Measurements from ENCODE around the gene TK1. TPM values are rescaled to one million over a fixed set of nuclear protein-coding genes. Genes with fewer than 3 reads are reported as not detected.

TK1 gene
- polyA plus RNA-seq, 2 of the 4 experiments (the other 2 are of a cell fraction): 90.9 to 355 TPM

DNA sequence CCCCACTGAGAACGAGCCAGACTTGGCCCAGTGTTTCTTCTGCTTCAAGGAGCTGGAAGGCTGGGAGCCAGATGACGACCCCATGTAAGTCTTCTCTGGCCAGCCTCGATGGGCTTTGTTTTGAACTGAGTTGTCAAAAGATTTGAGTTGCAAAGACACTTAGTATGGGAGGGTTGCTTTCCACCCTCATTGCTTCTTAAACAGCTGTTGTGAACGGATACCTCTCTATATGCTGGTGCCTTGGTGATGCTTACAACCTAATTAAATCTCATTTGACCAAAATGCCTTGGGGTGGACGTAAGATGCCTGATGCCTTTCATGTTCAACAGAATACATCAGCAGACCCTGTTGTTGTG, 27.8 kb upstream of the TK1 start (continued):
- TF ChIP-seq RNF2 (IDR thresholded peaks at IDR 0.05; ENCODE audit: borderline replicate concordance, low read depth) (no peak), ESRRA (IDR thresholded peaks at IDR 0.05; ENCODE audit: borderline replicate concordance, low read length) (no peak), POLR2AphosphoS2 (conservative IDR thresholded peaks at IDR 0.05; ENCODE audit: low read length) (no peak), FOSB (CRISPR knock-in tag; IDR thresholded peaks at IDR 0.05) (no peak), EHF (CRISPR knock-in tag; IDR thresholded peaks at IDR 0.05) (no peak), POLR2A (IDR thresholded peaks at IDR 0.05; ENCODE audit: low read length) (no peak), CHD2 (IDR thresholded peaks at IDR 0.05; ENCODE audit: low read length, partially characterized antibody) (no peak)
- TF ChIP-seq, protein P1, sequence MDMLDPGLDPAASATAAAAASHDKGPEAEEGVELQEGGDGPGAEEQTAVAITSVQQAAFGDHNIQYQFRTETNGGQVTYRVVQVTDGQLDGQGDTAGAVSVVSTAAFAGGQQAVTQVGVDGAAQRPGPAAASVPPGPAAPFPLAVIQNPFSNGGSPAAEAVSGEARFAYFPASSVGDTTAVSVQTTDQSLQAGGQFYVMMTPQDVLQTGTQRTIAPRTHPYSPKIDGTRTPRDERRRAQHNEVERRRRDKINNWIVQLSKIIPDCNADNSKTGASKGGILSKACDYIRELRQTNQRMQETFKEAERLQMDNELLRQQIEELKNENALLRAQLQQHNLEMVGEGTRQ (IDR thresholded peaks at IDR 0.05): no peak

DNA sequence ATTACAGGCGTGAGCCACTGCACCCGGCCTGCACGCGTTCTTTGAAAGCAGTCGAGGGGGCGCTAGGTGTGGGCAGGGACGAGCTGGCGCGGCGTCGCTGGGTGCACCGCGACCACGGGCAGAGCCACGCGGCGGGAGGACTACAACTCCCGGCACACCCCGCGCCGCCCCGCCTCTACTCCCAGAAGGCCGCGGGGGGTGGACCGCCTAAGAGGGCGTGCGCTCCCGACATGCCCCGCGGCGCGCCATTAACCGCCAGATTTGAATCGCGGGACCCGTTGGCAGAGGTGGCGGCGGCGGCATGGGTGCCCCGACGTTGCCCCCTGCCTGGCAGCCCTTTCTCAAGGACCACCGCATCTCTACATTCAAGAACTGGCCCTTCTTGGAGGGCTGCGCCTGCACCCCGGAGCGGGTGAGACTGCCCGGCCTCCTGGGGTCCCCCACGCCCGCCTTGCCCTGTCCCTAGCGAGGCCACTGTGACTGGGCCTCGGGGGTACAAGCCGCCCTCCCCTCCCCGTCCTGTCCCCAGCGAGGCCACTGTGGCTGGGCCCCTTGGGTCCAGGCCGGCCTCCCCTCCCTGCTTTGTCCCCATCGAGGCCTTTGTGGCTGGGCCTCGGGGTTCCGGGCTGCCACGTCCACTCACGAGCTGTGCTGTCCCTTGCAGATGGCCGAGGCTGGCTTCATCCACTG, 27.3 kb upstream of the TK1 start, which contains the start of gene BIRC5:
TSS of gene BIRC5 (plus strand) at position 238 of the 690 bp plus-strand sequence. CDS start at position 302, 64 bp downstream.
- POLR2A ChIA-PET: no interaction called here
- WGBS (ENCODE audit: missing lambda C conversion rate): under 1% methylated on average over 31 of the region's 60 CpGs
- peak within 1 kb of the TSS; percentile 80 for H3K4me2 ChIP-seq
- H3K4me1 ChIP-seq: peaks cover 9% of the 10 kb centered on the region
- H3K4me3 ChIP-seq: peak within 1 kb of the TSS; percentile 83
- DNase-seq (ENCODE audit: low read depth in 1 of 2, low spot score in 1 of 2): peak; percentile 92 to 93
- H3K27ac ChIP-seq: peak within 1 kb of the TSS; percentile 86 to 93
- TF ChIP-seq FOSL2 (IDR thresholded peaks at IDR 0.05) (no peak), FOSL2 (CRISPR knock-in tag; IDR thresholded peaks at IDR 0.05) (0 out of 2 replicates have a peak, but pooled peaks have one; percentile 25), RCOR1 (IDR thresholded peaks at IDR 0.05; ENCODE audit: low read depth, low read length) (no peak), JUN (IDR thresholded peaks at IDR 0.05) (peak; percentile 43 to 94; a peak in 3 of 5 replicates), RNF2 (IDR thresholded peaks at IDR 0.05; ENCODE audit: borderline replicate concordance, low read depth) (no peak), HOXA7 (CRISPR knock-in tag; IDR thresholded peaks at IDR 0.05) (no peak), PHF8 (IDR thresholded peaks at IDR 0.05; ENCODE audit: borderline replicate concordance, low read depth) (0 out of 2 replicates have a peak, but pooled peaks have one; percentile 58), POLR2A (IDR thresholded peaks at IDR 0.05; ENCODE audit: low read length) (peak; percentile 27; the same call in 1 of the 2 replicates), KDM5A (IDR thresholded peaks at IDR 0.05) (peak; percentile 93), KDM1A (IDR thresholded peaks at IDR 0.05; ENCODE audit: low read depth) (no peak), HDAC2 (IDR thresholded peaks at IDR 0.05) (peak; percentile 97), MYC (IDR thresholded peaks at IDR 0.05; ENCODE audit: borderline replicate concordance, low read length) (peak; percentile 79; the same call in 1 of the 2 replicates)
- TF ChIP-seq, protein P1 (IDR thresholded peaks at IDR 0.05): peak; percentile 2; the same call in 1 of the 2 replicates
- TF ChIP-seq, protein P2, sequence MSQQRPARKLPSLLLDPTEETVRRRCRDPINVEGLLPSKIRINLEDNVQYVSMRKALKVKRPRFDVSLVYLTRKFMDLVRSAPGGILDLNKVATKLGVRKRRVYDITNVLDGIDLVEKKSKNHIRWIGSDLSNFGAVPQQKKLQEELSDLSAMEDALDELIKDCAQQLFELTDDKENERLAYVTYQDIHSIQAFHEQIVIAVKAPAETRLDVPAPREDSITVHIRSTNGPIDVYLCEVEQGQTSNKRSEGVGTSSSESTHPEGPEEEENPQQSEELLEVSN (IDR thresholded peaks at IDR 0.05; ENCODE audit: borderline replicate concordance, low read depth): peak; percentile 93
- TF ChIP-seq, protein P3, sequence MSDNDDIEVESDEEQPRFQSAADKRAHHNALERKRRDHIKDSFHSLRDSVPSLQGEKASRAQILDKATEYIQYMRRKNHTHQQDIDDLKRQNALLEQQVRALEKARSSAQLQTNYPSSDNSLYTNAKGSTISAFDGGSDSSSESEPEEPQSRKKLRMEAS (IDR thresholded peaks at IDR 0.05): peak; percentile 97
- TF ChIP-seq, protein P4, sequence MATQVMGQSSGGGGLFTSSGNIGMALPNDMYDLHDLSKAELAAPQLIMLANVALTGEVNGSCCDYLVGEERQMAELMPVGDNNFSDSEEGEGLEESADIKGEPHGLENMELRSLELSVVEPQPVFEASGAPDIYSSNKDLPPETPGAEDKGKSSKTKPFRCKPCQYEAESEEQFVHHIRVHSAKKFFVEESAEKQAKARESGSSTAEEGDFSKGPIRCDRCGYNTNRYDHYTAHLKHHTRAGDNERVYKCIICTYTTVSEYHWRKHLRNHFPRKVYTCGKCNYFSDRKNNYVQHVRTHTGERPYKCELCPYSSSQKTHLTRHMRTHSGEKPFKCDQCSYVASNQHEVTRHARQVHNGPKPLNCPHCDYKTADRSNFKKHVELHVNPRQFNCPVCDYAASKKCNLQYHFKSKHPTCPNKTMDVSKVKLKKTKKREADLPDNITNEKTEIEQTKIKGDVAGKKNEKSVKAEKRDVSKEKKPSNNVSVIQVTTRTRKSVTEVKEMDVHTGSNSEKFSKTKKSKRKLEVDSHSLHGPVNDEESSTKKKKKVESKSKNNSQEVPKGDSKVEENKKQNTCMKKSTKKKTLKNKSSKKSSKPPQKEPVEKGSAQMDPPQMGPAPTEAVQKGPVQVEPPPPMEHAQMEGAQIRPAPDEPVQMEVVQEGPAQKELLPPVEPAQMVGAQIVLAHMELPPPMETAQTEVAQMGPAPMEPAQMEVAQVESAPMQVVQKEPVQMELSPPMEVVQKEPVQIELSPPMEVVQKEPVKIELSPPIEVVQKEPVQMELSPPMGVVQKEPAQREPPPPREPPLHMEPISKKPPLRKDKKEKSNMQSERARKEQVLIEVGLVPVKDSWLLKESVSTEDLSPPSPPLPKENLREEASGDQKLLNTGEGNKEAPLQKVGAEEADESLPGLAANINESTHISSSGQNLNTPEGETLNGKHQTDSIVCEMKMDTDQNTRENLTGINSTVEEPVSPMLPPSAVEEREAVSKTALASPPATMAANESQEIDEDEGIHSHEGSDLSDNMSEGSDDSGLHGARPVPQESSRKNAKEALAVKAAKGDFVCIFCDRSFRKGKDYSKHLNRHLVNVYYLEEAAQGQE (IDR thresholded peaks at IDR 0.05): no peak
- TF ChIP-seq, protein P5, sequence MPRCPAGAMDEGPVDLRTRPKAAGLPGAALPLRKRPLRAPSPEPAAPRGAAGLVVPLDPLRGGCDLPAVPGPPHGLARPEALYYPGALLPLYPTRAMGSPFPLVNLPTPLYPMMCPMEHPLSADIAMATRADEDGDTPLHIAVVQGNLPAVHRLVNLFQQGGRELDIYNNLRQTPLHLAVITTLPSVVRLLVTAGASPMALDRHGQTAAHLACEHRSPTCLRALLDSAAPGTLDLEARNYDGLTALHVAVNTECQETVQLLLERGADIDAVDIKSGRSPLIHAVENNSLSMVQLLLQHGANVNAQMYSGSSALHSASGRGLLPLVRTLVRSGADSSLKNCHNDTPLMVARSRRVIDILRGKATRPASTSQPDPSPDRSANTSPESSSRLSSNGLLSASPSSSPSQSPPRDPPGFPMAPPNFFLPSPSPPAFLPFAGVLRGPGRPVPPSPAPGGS (IDR thresholded peaks at IDR 0.05): peak; percentile 22; the same call in 1 of the 3 replicates
- ATAC-seq: peak; percentile 98 to 99
- CTCF ChIA-PET: interaction anchor here (0.7 to 17.1 kb wide), 6 partner anchors 27 to 208 kb away, joined by 3 to 150 read pairs (median 4); partner anchors contain the start of genes AFMID and TK1
- no peak for FAIRE-seq
- no peaks in the 10 kb centered on the region for H3K9me3 ChIP-seq
